WTC11 (cell line): ENCODE measurements around the gene CEP104.

ENCODE experiments used
- ATF3 ChIP-seq: sonication (generic); formaldehyde crosslinking; conservative IDR thresholded peaks from 2 replicates; pipeline ENCODE4 v1.8.1; 2022; ENCODE audit warnings: mild to moderate bottlenecking, missing genetic modification reagents
- CTCF ChIP-seq: fragments of 200-600 bp; IDR thresholded peaks from 2 replicates; pipeline ENCODE4 v1.8.0; 2022; ENCODE audit warnings: antibody characterized with exemption
- ESRRA ChIP-seq: sonication (generic); formaldehyde crosslinking; IDR thresholded peaks from 2 replicates; pipeline ENCODE4 v1.8.1; 2022; ENCODE audit warnings: mild to moderate bottlenecking, missing genetic modification reagents, borderline replicate concordance
- ETV6 ChIP-seq: sonication (generic); formaldehyde crosslinking; IDR thresholded peaks from 2 replicates; pipeline ENCODE4 v1.8.1; 2022; ENCODE audit warnings: mild to moderate bottlenecking, missing genetic modification reagents
- HMGA2 ChIP-seq: fragments of 250-450 bp; sonication (Bioruptor Pico); IDR thresholded peaks from 2 replicates; pipeline ENCODE4 v1.4.0; 2021; ENCODE audit warnings: mild to moderate bottlenecking, moderate library complexity
- PRDM15 ChIP-seq: sonication (generic); formaldehyde crosslinking; IDR thresholded peaks from 2 replicates; pipeline ENCODE4 v1.8.0; 2022; ENCODE audit warnings: missing genetic modification reagents

DNA sequence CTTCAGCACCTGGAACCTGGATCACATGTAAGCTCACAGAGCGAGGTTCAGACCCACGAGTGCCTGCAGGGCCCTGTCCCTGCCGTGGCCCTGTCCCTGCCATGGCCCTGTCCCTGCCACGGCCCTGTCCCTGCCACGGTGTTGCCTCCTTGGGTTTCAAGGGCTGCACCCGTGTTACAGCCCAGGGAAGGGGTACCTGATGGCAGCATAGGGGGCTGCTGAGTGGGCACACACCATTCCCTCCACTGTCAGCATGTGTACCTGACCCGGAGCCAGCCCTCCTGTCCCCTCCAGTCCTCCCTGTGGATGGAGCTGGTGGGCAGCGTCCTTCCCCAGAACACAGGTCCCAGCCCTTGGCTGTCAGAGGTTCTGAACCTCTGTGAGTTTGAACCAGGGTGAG lies 15.5 kb upstream of the CEP104 start:
- no peak for TF ChIP-seq ESRRA (CRISPR knock-in tag)
- no peak for TF ChIP-seq HMGA2 (CRISPR knock-in tag)
- TF ChIP-seq ATF3 = no peak
- TF ChIP-seq ETV6 (CRISPR knock-in tag) = no peak
- TF ChIP-seq CTCF = no peak
- no peak for TF ChIP-seq PRDM15 (CRISPR knock-in tag)
